Renal pelvis (tissue), 4 donors: Measurements from ENCODE around the gene KLF12. TPM values are rescaled to one million over a fixed set of nuclear protein-coding genes. Genes with fewer than 3 reads are reported as not detected.

Source experiments
- DNase-seq: peaks from one replicate; pipeline ENCODE4 v3.0.0-alpha.2; 2013
- polyA plus RNA-seq, 3 donors: library from polyadenylated mRNA; unstranded; fragments of 120-200 nt; gene quantifications; one replicate each; pipeline ENCODE4 v1.2.1, GENCODE V29; 2013; ENCODE audit not compliant: insufficient read length in 3 of 3

The KLF12 gene
- polyA plus RNA-seq, 3 donors: 22.4 to 24.9 (median 23.0) TPM

DNA sequence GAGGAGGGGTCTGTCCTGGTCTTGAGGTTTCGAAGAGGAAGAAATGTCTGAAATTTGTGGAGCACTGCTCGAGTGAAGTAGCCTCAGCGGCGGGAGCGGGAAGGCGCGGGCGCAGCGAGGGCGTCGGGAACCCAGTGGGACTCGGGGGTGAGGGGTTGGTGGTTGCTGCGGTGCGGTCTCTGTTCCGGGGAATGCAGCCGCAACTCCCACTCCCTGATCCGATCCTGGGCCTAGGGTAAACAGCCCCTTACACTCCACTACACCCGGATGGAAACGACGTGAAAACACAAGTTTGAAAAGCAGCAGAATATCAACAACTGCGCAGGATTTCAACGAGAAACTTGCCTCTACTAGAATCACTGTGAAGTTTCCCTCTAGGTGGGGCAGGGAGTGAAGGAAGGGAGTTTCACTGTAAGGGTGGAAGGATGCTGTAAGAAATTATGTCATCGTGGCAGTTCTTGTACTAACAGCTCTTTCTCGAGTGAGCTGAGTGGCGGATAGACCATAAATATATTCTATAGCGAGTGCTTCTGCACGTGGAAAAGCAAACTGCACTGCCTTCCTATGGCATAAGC is 2.0 kb upstream of the KLF12 start:
- peak; percentile 61 for DNase-seq

DNA sequence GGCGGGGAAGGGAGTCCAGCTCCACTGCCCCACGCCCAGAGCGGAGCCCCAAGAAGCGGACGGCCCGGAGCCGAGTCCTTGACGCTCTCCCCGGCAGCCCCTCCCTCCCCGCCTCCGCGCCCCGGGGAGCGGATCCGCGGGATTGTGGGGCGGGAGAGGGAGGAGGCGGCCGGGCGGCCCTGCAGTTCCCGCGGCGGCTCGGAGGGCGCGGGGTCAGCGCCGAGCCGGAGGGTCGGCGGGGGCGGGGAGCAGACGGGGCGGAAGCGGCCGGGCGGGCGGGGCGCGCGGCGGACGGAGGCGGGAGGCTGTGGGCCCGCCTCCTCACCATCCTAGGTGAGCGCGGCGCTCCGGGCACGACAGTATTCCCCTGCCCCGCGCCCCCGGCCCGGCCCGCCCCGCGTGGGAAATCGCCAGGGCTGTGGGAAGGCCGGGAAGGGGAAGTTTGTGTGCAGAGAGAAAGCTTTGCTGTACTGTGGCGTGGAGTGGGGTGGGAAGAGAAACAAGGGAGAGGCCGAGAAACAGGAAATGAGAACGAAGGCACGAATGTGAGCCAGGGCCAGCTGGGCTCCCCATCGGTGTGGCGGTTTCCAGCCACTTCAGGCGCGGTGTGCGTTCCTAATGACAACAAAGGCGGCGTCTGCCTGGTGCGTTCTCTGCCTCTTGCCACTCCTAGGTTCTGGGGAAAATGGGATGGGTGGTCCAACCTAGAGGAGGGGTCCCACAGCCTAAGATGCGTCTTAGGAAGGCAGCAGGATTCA is 1.3 kb upstream of the KLF12 start:
- peak; percentile 81 for DNase-seq

DNA sequence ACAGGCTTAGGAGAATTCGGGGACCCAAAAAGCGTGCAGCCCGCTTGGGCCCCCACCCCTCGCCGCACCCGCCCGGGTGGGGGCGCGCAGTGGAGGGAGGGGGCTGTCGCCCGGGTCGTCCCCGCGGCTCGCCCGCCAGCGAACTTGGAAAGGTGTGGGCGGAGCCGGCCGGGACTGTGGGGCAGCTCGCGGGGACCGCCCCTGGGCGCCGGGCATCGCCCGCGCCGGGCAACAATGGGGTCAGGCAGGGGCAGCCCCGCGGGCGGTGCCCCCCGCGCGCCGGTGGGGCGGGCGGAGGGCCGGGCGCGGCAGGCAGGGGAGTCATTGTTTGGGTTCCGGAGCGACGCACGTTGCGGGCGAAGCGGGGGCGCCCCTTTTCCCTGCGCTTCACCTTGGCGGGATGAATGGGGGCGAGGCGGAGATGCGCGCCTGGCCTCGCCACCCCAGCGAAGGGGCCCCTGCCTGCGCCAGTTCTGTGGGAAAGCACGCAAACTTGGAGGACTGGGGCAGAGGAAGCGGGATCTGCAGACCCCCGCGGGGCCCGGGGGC is 647 bp upstream of the KLF12 start:
- peak; percentile 61 for DNase-seq

DNA sequence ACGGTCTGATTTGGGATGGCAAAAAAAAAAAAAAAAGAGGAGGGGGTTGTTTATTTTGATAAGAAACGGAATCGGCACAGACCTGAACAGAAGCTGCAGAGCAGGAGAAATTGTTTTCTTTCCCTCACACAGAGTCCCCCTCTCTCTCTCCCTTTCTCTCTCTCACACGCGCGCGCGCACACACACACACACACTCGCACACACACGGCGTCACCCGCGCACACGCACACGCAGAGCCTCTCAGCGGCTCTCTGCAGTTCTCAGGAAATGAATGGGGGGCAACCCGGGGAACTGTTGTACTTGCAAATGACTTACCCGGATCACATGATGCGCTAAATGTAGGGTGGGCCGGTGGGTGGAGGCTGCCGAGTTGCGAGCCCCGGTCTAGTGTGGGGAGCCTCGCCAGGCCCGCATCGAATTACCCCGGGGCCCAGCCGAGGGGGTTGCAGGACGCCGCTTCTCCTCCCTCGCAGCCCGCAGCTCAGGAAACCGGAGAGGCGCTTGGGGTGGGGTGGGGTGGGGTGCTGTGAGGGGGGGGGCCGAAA is 475 bp downstream of the KLF12 start:
- DNase-seq: peak; percentile 93

DNA sequence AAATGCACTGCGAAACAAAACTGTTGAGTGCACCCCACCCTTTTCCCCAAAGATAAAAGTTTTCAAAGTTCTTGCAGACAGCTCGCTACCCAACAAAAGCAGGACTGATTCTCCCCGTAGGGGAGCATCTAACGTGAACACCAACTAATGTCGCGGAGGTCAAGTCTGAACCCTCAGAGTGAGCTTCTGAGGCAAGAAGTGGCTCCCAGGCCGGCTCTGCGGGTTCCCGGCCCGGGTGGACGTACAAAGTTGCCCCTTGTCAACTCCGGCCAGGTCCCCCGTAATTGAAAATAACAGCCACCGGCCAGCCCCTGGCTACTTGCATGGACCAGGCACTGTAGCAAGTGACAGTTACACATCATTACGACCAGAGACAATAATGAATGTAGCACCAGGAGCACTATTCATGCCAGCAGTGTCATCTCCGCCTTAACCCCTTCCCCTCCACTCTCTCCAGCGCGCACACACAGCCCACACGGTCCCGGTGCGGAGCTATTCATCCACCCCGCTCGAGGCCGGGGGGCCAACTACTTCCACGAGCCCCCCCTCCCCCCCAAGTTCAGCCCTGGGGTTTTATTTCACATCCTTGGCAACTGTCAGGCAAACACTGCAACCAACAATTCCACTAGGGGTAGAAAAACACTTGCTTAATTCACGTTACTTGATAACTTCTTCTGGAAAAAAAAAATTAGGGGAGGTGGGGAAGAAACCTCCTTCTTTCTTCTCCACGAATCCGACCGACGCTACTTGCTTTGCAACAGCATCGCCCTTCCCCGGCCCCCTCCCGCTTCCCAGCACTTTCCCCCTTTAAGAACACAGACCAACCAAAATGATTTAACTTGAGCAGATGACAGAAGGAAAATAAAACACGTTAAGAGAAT is 1.2 kb downstream of the KLF12 start:
- DNase-seq: peak; percentile 58

DNA sequence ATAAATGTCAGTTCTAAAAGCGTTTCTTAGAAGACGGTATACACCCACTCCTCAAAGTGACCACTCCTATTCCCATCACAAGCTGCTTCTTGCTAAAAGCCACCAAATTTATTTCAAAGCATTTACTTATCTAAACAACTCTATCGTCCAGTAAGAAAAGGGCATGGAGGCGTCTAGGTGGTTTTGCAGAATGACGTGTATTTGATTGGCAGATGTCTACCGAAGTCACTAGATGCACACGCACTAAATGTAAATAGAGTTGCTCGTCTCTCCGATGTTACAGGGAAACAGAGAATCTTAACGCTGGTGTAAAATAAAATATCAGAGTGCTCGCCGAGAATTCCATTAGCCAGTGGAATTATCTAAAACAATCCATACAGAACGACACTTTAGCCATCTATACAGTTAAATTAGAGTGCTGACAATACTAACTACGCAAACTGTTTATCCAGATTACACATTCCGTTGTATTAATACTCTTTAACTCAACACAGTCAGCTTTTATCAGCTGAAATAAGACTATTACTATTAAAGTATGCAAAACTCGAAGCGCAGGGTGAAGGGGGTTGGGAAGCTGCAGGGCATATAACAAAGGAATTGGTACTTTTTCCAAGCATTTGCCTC is 1.9 kb downstream of the KLF12 start:
- no peak for DNase-seq

DNA sequence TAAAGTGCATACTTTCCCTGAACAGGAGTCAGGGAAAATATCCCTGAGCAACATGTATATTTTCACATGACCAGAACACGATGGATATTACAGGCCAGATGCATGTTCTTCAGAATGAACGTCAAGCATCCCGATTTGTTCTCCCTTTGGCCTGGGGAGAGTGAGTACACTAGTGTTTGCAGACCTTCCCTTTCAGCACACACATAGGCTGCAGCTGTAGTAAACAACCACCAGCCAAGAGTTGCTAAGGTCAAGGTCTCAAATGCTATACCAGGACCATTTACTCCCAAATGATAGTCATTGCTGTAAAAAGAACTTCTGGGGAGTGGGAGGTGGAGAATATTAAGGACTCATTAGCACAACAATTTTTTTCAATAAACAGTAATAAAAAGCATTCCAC is 3.0 kb downstream of the KLF12 start:
- DNase-seq: no peak

DNA sequence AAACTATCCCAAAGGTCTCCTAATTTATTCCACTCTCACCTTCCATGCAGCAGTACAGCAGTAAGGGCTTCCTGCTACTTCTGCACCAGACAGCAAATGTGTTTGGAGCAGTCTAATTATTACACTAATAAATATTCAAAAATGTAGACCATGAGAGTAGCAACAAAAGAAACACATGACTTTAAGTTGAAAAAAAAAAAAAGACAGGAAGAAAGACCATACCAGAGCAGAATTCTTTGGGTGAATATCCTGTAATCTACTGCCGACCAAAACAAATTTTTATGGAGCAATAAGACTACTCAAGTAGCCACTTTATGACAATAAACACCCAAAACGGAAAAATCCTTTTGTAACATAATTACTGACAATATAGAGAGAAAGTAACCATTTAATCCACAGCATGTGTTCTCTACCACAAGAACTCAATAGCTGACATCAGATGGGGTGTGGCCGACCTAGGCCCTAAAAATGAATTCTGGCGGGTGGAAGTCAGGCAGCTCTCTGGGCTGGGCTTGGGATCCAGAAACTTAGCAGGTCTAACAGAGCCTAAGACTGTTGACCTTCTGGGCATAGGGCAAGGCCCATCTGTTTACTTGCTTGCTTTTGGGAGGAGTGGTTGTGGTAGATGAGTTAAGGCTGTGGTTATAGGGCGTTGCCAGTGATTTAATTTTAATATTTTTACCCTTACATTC is 4.6 kb downstream of the KLF12 start:
- no peak for DNase-seq

DNA sequence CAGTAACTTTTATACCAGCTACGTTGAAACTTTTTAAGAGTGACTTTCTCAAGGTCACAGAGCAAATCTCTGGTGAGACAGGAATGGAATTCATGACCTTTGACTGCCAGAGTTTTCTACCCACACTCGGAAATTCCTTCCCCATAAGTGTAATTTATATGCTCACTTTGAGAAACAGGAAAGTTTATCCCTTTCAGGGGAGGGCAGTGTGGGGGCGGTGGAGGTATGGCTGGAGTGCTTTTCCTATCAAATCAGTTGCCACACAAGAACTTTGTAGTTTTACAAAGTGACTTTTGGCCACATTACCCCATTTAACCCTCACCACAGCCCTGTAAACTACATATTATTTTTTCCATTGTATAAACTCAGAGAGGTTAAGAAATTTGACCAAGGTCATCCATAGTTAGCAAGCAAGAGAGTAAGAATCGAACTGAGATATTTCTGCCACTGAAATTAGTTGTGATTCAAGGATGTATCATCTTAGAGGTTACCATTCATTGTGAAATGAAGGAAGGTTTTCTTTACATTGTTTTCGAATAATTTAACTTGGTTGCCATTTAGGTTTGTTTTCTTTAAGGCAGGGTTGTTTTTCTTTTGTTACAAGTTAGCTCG is 5.9 kb downstream of the KLF12 start:
- peak; percentile 58 for DNase-seq

DNA sequence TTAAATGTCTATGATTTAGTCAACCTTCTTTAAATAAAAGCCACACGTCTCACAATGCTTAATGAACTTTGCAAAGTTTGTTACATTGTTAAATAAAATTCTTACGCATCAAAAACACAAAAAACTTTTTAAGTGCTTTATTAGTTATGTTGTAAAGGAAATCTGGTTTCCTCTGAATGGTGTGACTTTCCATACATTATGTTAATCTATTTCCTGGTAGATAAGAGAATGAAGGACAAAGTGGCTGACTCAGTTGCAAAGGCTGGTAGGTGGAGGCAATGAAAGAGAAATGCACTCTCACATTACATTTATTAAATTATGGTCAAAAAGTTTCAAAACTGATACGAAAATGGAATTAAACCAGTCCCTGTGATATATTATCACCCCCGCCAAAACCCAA is 15.9 kb downstream of the KLF12 start:
- DNase-seq: no peak

DNA sequence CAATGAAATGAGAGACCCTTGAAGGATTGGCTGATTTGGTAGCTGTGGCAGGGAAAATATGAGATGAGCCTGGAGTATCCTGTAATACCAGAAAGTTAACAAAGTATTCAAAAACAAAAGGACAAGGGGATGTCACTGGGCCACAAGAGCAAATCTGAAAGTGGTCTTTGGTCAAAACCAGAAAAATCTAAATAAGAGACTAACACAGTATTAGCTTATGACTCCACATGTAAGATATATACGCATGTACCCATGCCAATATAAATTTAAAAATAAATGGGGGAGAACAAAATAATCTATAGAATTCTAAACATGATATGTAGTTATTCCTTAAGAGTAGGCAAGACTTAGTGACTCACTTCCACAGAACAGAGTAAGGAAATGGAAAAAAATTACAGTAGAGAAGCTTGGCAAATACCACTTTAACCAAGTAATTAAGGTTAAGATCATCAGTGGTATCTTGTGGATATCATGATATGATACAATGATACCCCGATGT is 16.9 kb downstream of the KLF12 start:
- no peak for DNase-seq

DNA sequence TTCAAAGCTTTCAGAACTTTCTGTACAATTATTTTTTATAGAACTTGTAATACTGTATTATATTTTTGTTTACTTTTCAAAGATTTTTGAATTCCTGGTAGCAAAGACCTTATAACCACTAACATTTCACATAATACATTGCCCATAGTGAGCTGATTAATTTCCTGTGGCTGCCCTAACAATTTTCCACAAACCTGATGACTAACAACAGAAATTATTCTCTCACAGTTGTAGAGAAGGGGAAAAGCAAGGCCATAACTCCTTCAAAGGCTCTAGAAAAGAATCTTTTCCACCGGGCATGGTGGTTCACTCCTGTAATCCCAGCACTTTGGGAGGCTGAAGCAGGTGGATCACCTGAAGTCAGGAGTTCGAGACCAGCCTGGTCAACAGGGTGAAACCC is 19.1 kb downstream of the KLF12 start:
- no peak for DNase-seq

DNA sequence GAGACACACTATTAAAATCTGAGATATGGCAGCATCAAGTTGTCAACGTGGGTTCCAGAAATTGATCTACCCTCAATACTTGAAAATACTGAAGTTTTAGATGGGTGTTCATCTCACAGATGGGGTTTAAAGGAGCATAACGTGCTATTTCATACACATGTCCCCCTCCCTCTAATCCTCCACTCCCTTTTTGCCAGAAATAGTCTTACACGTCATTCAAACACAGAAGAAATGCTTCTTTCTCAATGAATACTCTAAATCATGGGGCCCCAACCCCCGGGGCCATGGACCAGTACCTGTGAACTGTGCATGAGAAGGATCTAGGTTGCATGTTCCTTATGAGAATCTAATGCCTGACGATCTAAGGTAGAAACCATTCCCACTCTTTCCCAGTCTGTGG is 19.6 kb downstream of the KLF12 start:
- DNase-seq: no peak

DNA sequence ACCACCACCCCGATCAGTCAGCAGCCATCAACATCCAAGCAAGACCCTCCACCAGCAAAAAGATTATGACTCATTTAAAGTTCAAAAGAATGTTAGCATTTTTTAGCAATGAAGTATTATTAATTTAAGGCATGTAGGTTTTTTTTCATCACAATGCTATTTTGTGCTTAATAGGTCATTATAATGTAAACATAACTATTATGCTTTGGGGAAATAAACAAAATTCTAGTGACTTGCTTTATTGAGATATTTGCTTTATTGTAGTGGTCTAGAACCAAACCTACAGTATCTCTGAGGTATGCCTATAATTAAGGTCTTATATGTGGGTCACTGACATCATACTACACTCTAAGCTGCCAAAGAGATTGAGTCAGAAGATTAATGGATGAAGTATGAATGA is 20.0 kb downstream of the KLF12 start:
- no peak for DNase-seq

DNA sequence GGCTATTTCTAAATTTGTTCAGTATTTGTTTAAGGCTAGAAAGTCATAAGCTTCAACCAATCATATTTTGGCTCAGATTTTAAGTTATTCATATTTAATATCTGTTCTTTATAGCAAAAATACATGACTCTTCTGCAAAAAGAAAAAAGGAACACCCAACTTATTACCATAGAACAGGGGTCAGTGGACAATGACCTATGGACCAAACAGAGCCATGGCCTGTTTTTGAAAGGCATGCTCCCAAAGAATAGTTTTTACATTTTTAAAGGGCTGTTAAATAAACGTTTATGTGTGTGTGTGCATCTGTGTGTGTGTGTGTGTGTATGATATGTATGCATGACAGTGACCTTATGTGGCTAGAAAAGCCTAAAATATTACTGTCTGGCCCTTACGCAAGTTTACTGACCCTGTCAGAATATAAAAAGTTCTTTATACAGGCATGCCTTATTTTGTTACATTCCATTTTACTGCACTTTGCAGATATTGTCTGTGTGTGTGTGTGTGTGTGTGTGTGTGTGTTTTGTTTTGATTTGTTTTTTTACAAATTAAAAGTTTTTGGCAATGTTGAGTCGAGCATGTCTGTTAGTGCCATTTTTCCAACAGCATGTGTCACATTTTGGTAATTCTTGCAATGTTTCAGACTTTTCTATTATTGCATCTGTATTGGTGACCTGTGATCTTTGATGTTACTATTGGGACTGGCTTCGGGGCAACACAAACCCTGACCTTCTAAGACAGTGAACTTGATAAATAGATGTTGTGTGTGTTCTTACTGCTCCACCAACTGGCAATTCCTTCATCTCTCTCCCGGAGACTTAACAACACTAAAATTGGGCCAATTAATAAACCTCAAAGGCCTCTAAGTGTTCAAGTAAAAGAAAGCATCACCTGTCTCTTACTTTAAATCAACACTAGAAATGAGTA is 22.0 kb downstream of the KLF12 start:
- no peak for DNase-seq

DNA sequence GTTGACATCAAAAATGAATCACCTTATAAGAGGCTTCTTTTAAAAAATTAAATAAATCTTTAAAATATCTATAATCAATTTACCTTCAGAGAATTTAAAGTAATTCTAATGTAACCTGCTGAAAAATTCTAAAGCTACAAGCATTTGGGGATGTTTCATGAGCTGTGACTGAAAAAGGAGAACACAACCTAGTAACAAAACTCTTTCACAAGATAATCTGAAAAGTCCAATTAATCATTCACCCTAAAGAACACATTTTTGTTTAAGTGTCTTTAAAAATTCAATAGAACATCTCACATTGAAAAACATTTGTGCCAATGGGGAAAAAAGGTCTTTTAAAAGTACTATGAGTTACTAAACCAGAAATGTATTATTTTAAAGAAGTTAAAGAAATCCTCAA is 22.8 kb downstream of the KLF12 start:
- DNase-seq: no peak

DNA sequence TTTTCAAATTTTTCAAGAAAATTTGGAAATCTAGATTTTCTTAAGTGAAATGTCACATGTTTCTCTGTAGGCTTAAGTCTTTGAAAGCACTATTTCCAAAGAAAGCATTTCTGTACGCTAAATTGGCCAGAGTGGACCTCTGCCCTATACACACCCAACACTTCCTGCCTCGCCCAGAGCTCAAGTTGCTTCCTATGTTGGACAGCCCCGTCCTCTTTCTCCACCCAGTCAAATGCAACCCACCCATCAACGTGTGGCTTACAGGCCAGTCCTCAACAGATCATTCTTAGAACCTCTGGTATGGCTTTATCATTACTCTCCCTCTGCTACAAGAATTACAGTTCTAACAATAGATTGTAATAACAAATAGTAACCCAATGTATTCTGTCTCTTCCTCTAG is 24.2 kb downstream of the KLF12 start:
- DNase-seq: no peak

DNA sequence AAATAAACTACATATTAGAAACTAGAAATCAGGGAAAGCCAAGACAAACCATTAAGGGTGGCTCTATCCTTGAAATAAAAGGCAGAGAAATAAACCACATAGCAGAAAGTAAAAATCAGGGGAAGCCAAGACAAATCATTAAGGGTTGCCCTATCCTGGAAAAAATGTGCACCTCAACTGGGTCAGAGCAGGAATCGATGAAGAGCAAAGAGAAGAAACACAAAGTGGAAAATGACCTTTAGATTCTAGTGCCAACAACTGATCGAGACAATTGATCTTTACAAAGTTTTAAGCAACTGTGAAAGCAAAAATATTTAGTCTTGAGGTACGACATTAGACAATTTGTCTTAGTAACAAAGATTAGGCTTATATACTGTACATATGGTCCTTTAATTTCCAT is 26.6 kb downstream of the KLF12 start:
- no peak for DNase-seq

DNA sequence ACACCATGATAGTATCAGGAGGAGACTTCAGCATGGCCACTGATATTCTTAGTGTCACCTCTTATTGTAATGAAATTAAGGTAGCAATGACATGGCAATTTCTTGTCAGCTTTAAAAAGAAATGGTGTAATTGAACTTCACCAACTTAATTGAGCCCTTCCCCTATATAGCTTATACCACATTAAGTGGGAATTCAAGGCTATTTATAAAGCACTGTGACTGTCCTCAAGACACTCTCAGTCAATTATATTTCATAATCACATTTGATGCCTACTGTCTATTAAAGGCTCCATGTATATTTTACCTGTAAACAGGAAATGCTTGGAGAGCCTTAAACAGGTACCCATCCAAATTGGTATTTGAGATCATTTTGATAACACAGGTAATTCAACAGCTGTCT is 28.3 kb downstream of the KLF12 start:
- DNase-seq: no peak
